ENCODE data around the gene FIGLA.

Gene FIGLA

DNA sequence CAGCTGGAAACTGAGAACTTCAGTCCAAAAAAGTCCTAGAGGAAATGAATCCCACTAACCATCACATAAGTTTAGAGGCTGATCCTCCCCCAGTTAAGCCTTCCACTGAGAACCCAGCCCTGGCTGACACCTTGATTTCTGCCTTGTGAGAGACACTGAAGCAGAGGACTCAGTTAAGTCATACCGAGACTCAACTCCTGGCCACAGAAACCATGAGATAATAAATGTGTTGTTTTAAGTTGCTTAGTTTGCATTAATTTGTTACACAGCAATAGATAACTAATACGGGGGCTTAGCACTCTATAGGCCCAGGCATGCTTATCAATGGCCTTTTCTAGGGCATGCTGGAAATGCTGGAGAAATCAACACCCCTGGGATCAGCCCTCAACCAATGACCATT lies 19.0 kb downstream of the FIGLA start:
- DNase-seq = no peak

DNA sequence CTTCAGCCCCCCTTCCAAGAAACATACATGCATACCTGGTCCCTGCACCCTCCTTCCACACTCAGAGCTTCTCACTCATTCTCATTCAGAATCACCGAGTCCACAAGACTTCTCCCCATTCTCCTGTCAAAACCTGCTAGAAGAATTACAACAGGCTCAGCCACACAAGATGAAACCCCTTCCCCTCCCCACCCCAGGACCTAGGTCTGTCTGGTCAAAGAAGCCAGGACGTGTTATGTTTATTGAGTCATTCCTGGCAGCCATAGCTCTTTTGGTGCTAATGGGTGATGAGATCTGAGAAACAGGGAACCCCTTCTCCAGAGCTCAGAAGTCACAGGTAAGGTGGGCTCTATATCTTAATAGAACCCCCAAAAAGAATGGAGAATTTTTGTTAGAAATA lies 21.0 kb downstream of the FIGLA start:
- no peak for DNase-seq

DNA sequence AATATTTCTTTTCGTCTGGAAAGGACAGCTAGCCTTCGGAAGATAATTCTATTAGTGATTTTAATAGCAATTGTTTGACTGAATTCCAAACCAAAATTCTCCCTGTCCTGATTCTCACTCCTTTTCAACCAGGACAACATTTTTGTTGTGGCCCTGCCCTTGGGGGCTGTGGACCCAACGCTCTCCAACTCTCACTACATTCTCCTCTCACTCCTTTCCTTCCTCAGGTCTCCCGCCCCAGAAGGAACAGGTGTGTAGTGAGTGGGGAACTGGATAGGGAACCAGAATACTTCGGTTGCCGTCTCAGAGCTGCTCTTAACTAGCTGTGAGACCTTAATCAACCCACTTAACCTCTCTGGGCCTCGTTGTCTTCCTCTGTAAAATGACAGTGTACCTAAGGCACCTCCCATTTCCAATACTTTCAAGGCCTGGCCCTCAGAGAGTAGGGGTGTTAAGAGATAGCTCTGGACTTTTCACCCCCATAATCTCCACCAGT lies 21.8 kb downstream of the FIGLA start:
- no peak for DNase-seq

DNA sequence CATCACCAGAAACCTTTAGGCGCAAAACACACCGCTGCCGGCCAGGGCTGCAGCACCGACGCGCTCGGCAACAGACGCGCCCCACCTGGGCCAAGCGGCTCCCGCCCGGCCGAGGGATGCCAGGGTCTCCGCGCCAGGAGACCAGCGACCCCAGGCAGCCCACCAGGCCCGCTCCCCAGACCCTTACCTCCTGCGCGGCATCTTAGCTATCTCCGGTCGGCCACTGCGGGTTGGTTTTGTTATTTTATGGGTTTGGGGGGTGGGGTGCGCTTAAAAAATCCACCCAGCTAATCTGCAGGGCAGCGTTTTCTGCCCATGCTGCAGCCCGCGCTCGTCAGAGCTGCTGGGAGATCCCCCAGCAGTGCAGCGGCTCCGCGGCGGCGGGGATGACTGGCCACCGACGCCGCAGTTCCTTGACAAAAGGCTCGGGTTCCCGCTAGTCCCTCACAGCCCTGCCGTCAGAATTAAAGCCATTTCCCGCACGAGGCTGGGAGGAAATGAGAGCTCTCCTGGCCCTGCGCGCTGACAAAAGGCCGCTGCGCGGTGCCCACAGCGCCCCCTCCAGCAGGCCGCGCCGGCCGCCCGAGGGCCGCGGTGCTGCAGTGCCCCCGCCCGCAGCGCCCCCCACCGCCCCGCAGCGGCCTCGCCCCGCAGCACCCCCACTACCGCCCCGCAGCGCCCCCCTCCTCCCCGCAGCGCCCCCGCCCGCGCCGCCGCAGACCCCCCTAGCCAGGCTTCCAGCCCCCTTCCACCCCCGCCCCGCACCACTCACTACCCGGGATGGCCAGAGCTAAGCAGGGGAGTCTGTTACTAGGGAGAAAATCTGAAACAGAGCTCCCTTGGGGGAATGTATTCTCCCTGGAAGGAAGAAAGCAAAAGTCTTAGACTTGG lies 22.5 kb downstream of the FIGLA start, which contains the start of gene ADD2:
ADD2 (minus strand) TSS at position 502 of the 891 bp plus-strand sequence. CDS start 61,792 bp downstream, outside the sequence.
- DNase-seq = no peak

DNA sequence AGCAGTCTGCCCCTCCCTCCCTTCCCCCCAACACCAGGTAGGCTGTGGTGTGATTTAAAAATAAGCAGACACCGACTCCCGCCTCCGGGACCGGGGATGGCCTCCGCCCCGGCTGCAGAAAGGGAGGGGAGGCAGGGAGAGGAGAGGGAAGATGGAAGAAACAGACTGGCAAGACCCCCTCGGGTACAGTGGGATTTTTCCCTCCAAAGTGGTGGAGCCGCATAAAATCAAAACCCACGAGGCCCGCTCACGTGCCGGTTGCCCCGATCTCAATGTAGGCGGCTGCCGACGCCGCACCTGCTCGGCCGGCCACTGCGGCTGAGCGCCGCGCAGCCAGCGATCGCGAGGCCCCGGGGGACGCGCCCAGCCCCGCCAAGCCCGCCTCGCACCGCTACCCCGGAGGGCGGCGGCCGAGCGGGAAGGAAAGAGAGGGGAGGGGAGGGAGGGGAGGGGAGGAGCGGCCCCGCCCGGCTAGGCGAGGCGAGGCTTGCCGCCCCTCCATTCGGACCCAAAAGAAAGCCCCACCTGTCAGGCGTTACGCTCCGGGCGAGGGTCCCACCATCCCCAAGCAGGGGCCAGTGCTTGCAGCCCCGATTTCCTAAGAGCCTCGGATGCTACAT lies 23.3 kb downstream of the FIGLA start:
- no peak for DNase-seq

DNA sequence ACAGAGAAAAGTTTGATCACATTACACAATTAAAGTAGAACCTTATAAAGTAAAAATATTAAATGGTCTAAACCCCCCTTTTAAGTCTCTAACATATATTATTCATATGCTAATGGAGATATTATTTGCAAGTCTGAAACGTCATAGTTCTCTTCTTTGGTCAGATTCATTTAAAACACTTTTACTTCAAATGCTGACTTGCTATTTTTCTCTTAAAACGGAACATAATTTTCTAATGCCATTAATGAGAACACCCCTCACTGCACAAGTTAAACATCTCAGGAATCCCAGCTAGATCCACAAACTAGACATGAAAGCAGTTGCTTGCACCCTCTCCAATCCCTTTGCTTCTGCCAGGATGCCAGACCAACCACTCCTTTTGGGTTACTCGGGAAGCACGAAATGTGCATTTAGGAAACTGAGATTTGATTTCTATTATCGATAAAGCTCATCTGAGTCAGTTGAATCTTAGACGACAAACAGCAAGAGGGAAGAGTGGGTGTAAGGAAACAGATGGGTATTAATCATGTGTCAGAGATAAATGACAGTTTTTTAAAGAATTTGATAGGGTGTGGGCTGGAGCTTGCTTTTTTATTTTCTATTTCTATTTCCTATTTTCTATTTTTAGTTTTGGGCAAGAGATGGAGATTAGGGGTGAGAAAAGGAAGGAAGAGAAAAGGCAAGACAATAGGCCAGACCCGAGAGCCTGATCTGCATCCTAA lies 23.9 kb downstream of the FIGLA start:
- DNase-seq = no peak

DNA sequence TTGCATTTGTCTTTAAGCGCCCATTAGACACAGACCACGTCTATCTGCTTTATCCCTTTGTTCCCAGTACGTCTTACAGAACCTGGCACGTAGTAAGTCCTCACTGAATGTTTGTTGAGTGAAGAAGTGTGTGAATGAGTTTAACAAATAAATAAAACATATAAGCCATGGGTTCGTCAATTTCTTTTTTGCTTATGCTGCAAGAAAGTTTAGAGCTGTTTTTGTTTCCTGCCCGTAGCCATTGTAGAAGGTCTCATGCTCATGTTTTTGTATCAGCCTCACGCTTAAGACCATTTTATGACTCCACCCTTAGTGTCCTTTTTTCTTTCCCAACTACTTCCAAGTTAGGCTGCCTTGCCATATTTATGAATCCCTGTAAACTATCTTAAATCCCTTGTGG lies 24.9 kb downstream of the FIGLA start:
- DNase-seq = no peak

DNA sequence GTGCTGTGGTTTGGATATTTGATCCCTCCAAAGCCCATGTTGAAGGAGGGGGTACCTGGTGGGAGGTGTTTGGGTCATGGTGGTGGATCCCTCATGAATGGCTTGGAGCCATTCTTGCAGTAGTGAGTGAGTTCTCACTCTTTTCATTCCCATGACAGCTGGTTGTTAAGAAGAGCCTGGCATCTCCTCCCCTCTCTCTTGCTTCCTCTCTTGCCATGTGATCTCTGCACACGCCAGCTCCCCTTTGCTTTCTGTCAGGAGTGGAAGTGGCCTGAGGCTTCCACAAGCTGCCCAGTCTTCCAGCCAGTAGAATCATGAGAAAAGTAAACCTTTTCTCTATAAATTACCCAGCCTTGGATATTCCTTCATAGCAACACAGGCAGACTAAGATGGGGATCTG lies 31.0 kb downstream of the FIGLA start:
- DNase-seq = no peak

DNA sequence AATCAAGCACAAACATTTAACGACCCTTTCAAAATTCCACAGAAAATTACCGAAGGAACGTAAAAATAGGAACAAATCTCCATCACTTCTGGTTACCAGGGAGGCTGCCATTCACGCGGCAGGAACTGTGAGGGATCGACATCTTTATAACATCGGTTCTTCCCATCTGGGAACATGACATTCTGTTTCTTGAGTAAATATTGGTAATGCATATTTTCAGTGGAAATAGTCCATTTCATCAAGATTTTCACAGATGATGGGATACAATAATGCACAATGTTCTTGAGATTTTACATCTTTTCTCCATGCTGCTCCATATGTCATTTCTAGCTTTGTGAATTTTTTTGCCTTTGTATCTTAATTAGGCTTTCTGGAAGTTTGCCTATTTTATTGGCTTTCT lies 32.5 kb downstream of the FIGLA start:
- DNase-seq = no peak

DNA sequence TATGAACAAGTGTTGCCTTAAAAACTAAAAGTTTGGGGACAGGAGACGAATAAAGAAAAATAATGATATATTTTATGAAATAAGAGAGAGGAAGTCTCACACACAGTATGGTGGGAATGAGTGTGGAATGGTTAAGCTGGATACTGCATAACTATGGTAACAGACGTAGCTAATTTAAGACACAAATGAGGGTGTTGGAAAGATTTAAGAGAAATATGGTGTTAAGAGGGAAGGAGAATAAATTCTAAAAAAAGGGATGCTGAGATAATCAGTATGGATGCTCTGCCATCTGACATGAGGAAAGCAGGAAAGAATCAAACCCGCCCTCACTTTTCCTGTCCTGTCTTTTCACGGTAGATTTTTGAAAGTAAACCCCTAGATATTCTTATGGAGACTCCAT lies 33.1 kb downstream of the FIGLA start:
- no peak for DNase-seq

DNA sequence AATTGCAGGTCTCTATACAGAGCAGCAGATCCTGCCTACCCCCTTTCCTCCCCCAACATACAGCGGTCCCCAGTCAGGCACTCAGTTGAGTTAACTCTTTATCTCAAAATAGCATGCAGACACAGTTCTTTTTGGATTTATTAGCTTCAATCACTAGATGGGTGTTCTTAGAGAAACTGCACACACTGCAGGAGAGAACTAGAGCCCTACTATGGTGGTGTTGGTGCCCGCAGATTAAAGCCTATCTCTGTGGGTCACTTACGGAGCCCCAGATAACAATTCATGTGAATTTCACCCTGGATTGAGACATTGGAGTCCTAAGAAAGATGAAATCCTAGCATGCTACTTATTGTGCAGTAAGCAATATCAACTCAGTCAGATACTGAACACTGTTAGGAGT lies 34.3 kb downstream of the FIGLA start:
- DNase-seq = no peak

DNA sequence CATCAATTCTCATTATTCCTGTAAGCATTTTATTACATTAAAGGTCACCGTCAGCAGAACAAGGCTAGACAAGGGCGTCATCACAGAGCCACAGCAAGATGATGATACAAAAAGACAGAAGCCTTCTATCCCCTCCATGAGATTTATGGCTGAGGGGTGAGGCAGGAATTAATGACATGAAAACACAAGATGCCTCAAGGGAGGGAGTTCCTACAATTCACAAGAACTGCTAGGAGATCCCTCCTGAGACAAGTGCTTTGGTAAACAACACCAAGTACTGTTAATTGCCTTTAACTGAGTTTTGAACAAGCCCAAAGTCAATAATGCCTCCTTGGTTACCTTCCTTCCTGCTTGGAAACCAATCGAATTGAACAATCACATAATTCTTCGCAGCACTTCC lies 36.5 kb downstream of the FIGLA start:
- DNase-seq = no peak

DNA sequence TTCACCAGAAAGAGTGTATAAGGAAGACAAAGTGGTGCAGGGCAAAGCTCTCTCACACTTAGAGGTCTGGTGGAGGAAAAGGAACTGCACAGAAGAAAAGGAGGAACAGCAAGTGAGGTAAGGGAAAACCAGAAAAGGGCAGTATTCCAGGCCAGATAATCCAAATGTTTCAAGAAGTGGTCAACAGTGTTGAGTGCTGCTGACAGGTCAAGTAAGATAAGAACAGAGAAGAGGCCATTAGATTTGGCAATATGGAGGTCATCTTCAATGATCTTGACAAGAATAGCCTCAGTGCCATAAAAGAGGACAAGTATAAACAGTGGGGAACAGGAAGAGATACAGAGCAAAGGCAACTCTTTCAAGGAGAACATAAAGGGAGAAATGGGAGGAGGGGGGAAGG lies 37.4 kb downstream of the FIGLA start:
- no peak for DNase-seq

DNA sequence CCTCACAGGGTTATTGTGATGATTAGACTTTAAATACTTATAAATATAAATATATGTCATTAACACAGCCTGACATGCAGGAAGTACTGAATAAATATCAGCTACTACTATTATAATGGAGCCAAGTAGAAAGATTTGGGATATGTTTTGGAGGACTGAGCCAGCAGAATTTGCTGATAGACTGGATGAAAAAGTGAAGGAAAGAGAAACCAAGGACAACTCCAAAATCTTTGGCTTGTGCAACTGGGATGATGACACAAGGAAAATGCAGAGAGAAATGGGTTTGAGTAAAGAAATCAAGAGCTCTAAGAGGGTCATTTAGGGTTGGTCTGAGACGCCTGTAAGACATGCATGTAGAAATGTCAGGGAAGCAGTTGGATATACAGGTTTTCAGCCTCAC lies 38.0 kb downstream of the FIGLA start:
- no peak for DNase-seq

DNA sequence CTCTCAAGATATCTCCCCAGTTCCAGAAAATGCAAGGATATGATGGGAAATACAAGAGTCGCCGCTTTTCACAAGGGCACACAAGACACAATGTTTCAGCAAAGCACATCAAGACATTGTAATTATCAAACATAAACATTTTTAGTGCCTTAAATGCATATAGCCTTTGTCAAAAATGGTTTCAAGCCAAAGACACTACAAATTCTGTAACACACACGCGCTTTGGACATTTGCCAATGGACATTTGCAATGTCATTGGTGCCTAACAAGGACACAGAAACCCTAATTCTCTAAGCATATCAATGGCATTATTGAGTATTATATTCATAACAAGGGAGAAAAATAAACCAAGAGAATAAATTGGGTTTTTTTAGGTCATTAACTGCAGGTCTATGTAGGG lies 38.6 kb downstream of the FIGLA start:
- no peak for DNase-seq

DNA sequence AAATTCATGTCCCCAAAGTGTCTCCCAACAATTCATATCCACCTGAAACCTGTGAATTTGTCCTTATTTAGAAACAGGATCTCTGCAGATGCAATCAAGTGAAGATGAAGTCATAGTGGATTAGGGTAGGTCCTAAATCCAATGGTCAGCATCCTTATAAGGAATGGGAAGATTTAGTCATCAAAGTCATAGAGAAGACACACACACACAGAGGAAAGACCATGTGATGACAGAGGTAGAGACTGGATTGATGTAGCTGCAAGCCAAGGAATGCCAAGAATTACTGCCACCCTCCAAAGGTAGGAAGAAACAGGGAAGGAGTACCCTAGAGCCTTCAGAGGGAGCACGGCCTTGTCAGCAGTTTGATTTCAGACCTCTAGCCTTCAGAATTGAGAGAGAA lies 40.1 kb downstream of the FIGLA start:
- no peak for DNase-seq

DNA sequence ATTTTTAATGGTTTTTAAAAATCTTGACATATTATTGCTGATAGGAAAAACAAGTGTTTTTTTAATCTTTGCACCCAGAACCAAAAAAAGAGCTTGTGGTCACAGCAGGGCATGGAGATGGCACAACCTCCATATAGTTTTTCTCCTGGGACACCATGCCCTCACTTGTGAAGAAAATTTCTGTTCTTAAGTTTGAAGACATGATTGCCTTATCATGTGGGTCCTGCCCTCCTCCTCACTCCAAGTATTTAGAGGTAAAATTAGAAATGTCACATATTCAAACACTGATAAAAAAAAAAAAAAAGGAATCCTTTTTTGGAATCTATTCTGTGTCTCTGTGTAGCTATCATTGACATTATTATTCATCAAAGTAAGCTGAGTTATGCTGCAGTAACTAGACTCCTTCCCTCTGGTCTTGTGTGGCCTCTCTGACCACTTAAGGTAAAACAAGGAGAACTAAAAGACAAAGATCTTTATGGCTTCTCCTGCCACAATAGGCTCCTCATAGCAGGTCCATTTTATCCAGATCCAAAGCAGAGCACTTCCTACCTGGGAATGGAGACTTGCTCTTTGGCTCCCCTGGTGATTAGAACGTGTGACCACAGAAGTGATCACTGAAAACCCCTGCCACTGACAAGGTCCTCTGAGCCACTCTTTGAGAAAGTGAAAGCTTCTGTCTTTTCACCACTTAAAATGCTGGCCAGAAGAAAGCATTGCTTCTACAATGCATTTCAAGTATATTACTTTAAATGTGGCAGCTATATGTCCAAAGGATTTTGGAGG lies 42.2 kb downstream of the FIGLA start:
- no peak for DNase-seq

DNA sequence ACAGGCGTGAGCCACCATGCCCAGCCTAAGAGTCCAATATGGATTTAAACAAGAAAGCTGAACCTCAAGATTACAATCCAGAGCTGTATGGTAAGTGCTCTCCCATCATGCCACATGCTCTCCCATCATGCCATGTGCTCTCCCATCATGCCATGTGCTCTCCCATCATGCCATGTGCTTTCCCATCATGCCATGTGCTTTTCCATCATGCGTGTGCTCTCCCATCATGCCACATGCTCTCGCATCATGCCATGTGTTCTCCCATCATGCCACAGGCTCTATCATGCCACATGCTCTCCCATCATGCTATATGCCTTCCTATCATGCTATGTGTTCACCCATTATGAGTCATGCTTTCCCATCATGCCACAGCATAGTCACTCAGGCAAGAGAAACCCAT lies 43.2 kb downstream of the FIGLA start:
- no peak for DNase-seq

DNA sequence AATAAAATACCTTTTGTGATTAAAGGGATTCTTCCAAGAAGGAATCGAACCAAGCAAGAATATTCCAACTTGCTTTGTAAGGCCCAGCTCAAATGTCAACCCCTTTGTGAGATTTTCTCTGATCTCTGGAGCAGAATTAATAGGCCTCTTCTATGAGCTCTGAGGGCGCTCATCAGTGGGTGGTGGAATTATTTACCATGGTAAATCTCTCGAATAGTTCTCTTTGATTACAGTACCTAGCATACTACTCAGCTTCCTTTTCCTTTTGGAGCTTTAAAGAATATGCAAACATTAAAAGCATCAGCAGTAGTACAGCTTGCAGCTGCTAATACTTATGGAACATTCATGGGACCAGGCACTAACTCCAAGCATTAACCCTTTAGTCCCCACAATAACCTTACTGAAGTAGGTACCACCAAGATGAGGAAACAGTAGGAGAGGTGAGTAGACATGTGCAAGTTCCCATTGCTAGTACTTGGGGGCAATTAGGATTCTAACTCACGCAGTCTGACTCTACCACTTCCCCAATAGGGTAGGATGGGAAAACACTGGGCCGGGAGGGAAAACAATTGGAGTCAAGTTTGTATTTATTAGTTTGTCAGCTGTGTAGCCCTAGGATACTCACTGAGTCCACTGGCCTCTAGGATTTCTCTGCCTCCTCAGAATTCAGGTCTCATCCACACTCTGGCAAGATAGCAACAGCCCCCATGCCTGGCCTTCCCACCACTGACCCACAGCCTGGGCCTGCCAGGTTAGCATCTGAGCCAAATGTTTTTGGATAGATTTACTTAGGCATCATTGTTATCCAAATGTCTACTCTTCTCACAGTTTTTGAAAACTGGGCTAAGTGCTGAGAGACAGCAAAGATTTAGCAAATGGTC lies 44.1 kb downstream of the FIGLA start:
- no peak for DNase-seq

DNA sequence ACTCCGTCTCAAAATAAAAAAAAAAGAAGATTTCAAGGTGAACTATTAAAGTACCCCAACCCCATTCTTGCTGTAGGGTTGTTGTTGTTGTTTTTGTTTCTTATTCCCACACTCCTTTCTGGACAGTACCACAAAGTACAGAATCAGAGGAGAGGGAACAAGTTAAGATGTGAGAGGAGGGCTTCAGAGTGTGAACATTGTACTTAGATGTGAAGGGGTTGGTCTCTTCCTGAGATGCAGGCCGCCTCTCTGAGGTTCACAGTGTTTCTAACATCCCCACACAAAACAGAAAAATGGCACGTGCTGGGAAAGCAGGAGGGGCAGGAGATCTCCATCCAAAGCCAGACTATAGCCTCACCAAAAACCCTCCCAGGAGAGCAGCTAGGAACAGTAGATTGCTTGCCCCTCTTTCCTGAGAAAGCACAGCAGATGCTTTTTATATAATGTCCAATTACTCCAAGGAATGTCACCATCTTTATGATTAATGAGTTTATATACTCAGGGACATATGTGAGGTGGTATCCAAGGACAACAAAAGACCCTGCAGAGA lies 45.1 kb downstream of the FIGLA start:
- DNase-seq = no peak

DNA sequence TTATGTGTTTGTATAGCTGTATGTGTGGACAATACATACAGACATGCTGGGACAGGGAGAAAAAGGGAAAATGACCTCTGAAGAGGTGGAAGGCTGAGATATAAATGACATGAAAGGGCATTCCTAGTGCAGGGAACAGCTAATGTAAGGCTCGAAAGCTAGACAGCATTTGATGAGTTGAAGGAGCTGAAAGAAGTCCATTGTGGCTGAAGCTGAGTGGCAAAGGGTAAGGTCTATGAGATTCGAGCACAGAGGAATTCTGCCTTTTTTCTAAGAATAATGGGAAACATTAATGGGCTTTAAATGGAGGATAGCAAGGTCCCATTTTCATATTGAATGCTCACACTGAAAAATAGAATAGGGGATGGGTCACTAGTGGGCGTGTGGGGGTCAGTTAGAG lies 46.0 kb downstream of the FIGLA start:
- no peak for DNase-seq

DNA sequence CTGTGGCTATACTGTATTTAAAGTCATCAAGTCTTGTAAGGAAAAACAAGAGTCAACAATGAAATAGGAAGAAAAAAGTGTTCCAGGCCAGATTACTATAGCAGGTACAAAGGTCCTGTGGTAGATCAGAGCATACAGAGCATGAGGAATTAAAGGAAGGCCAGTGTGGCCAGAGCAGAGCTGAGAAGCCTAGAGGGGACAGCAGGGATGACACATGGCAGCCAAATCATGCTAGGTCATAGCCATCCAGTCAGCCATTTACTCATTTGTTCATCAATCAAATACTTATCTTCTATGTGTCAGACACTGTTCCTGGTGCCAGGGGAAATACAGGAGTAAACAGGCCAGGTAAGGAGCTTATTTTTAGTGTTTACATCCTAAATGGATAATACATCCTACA lies 46.8 kb downstream of the FIGLA start:
- no peak for DNase-seq

All from Kasumi-1 (cell line).